ENCODE results near the gene NXPE2.
"Not testable (repeated sequence)": the region's sequence is repeated elsewhere in the genome, so short reads cannot be mapped to it uniquely, and the experiment has no call there.

Gene NXPE2

GRCh38 chr11:114678125-114679036 is at the start of gene NXPE2:
Gene NXPE2 (plus strand): TSS chr11:114678527. CDS start chr11:114678576, 49 bp downstream.
- no peak for DNase-seq (ENCODE audit: low read depth in 2 of 3, low spot score in 2 of 3)

GRCh38 chr11:114631445-114631965 is 46.8 kb upstream of the NXPE2 start:
- not testable (repeated sequence) for DNase-seq (ENCODE audit: low read depth in 2 of 3, low spot score in 2 of 3)

- not testable (repeated sequence) for DNase-seq (ENCODE audit: low read depth in 2 of 3, low spot score in 2 of 3)
Observed at GRCh38 chr11:114639440-114639839, 38.9 kb upstream of the NXPE2 start.

GRCh38 chr11:114650661-114651060 is 27.7 kb upstream of the NXPE2 start:
- no peak for DNase-seq (ENCODE audit: low read depth in 2 of 3, low spot score in 2 of 3)

- no peak for DNase-seq (ENCODE audit: low read depth in 2 of 3, low spot score in 2 of 3)
Observed at GRCh38 chr11:114651145-114651718, 27.1 kb upstream of the NXPE2 start.

GRCh38 chr11:114653148-114653547 is 25.2 kb upstream of the NXPE2 start:
- DNase-seq (ENCODE audit: low read depth in 2 of 3, low spot score in 2 of 3) = no peak

GRCh38 chr11:114664641-114665040 is 13.7 kb upstream of the NXPE2 start:
- no peak for DNase-seq (ENCODE audit: low read depth in 2 of 3, low spot score in 2 of 3)

- DNase-seq (ENCODE audit: low read depth in 2 of 3, low spot score in 2 of 3) = no peak
Observed at GRCh38 chr11:114666760-114667159, 11.6 kb upstream of the NXPE2 start.

GRCh38 chr11:114668109-114668508 is 10.2 kb upstream of the NXPE2 start:
- DNase-seq (ENCODE audit: low read depth in 2 of 3, low spot score in 2 of 3) = no peak

- no peak for DNase-seq (ENCODE audit: low read depth in 2 of 3, low spot score in 2 of 3)
Observed at GRCh38 chr11:114673661-114674060, 4.7 kb upstream of the NXPE2 start.

GRCh38 chr11:114679505-114679904 is 1.2 kb downstream of the NXPE2 start:
- DNase-seq (ENCODE audit: low read depth in 2 of 3, low spot score in 2 of 3) = no peak

- DNase-seq (ENCODE audit: low read depth in 2 of 3, low spot score in 2 of 3) = no peak
Observed at GRCh38 chr11:114683007-114683406, 4.7 kb downstream of the NXPE2 start.

GRCh38 chr11:114684636-114685035 is 6.3 kb downstream of the NXPE2 start:
- DNase-seq (ENCODE audit: low read depth in 2 of 3, low spot score in 2 of 3) = no peak

GRCh38 chr11:114685097-114685496 is 6.8 kb downstream of the NXPE2 start:
- no peak for DNase-seq (ENCODE audit: low read depth in 2 of 3, low spot score in 2 of 3)

GRCh38 chr11:114705280-114706024 is 27.1 kb downstream of the NXPE2 start:
- DNase-seq (ENCODE audit: low read depth in 2 of 3, low spot score in 2 of 3) = no peak

- no peak for DNase-seq (ENCODE audit: low read depth in 2 of 3, low spot score in 2 of 3)
Observed at GRCh38 chr11:114709960-114710359, 31.6 kb downstream of the NXPE2 start.

GRCh38 chr11:114713756-114714155 is 35.4 kb downstream of the NXPE2 start:
- no peak for DNase-seq (ENCODE audit: low read depth in 2 of 3, low spot score in 2 of 3)

GRCh38 chr11:114719562-114719961 is 41.2 kb downstream of the NXPE2 start:
- DNase-seq (ENCODE audit: low read depth in 2 of 3, low spot score in 2 of 3) = no peak

- DNase-seq (ENCODE audit: low read depth in 2 of 3, low spot score in 2 of 3) = no peak
Observed at GRCh38 chr11:114724916-114725524, 46.7 kb downstream of the NXPE2 start.

- no peak for DNase-seq (ENCODE audit: low read depth in 2 of 3, low spot score in 2 of 3)
Observed at GRCh38 chr11:114725623-114726022, 47.3 kb downstream of the NXPE2 start.

- no peak for DNase-seq (ENCODE audit: low read depth in 2 of 3, low spot score in 2 of 3)
Observed at GRCh38 chr11:114736806-114737205, 58.5 kb downstream of the NXPE2 start.
